Activated CD4-positive, alpha-beta T cell treated with anti-CD3 and anti-CD28 coated beads, Interleukin-2, Interleukin-4, amounts not matched to agents 100 ng/mL and 50 ng/mL, durations not matched to agents 16 hours and 8 hours (primary cell): ENCODE measurements around the gene ARHGAP24.
A peak's percentile ranks its signal among the peaks of the same experiment; 100 is the strongest.

Experiments used
- DNase-seq: peaks from one replicate; pipeline ENCODE4 v3.0.0-alpha.2; 2020; ENCODE audit warnings: low spot score

ARHGAP24 gene

GRCh38 chr4:85741381-85741780 lies 266.4 kb downstream of the ARHGAP24 start:
- no peak for DNase-seq

DNA sequence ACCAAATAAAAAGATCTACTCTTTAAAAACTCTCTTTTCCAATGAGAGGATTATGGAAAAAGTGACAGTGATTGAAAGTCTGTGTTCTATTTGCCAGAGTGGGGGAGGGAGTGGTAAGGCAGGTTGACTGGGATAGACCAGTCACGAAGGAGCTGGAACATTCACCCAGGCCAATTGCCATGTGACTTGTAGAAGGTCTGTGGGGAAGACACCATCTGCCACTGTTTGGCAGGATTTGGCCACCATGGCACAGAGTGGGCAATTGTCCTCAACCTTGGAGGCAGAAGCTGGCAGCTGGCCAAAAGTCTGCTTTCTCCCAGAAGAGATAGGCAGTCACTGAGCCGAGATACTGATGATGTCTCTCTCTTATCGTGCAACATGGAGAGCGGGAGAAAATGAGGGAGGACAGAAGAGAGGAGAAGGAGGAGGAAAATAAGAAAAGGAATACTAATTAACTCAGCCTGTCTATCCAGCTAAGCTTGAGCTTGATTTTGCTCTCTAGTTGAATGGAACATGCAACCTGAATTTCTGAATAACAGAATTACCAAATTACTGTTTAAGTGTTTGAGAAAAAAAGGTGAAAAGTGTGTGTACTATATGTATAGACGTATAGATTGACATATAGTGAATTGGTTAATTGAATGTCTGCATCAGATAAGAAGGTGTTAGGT lies 267.1 kb downstream of the ARHGAP24 start:
- DNase-seq, result no peak

- DNase-seq, result no peak
Observed at GRCh38 chr4:85744950-85745349, 270.0 kb downstream of the ARHGAP24 start.

- no peak for DNase-seq
Observed at GRCh38 chr4:85745939-85746338, 271.0 kb downstream of the ARHGAP24 start.

GRCh38 chr4:85747882-85748491 lies 273.0 kb downstream of the ARHGAP24 start:
- DNase-seq, result peak; percentile 49

GRCh38 chr4:85748654-85749053 lies 273.7 kb downstream of the ARHGAP24 start:
- no peak for DNase-seq

GRCh38 chr4:85751866-85752265 lies 276.9 kb downstream of the ARHGAP24 start:
- DNase-seq, result no peak

- DNase-seq, result no peak
Observed at GRCh38 chr4:85755285-85755684, 280.3 kb downstream of the ARHGAP24 start.

DNA sequence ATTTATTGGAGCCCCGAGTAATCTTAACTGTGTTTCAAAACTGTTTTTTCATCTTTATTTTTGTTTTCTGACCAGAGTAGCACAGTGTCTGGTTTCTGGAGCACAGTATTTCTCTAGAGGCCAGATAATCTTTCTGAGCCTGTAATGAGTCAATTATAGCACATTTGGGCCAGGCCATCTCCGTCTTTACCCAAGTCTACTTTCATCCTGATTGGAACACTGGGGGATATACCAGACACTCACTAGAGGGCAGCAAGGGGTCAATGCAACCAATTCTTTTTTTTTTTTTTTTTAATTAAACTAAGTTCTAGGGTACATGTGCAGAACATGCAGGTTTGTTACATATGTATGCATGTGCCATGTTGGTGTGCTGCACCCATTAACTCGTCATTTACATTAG lies 282.0 kb downstream of the ARHGAP24 start:
- DNase-seq, result no peak

DNA sequence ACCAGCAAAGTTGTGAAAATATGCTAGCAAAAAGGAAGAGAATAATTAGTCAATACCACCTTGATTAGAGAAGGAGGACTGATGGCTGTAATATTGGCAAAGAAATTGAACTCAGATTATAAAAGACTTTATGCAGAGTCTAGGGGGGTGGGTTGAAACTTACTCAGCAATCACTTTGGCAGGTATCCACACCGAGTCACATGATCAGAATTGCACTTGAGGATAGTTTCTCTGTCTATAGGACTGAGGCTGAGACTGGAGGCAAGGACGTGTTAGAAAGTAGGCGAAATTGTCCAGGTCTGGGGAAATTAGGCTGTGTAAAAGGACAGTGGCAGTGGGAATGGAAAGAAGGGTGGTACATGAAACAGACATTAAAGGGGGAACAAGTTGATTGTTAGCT lies 284.4 kb downstream of the ARHGAP24 start:
- DNase-seq, result no peak

- no peak for DNase-seq
Observed at GRCh38 chr4:85760511-85760910, 285.6 kb downstream of the ARHGAP24 start.

- no peak for DNase-seq
Observed at GRCh38 chr4:85761803-85762528, 287.0 kb downstream of the ARHGAP24 start.

DNA sequence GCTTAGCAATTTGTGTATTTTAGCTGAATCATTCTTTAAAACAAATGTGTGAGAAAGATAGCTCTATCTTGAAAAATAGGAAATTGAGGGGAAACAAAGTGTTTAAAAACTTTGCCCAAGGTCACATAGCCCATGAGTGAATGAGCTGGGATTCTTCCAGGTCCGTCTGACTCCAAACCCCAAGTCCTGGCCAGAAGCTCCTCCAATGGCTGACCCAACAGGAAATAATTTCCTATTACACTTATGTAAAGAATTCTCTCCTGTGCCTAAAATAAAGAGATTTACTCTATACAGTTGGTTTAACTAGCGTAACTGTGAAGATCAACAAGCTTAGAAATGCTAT lies 287.6 kb downstream of the ARHGAP24 start:
- no peak for DNase-seq

DNA sequence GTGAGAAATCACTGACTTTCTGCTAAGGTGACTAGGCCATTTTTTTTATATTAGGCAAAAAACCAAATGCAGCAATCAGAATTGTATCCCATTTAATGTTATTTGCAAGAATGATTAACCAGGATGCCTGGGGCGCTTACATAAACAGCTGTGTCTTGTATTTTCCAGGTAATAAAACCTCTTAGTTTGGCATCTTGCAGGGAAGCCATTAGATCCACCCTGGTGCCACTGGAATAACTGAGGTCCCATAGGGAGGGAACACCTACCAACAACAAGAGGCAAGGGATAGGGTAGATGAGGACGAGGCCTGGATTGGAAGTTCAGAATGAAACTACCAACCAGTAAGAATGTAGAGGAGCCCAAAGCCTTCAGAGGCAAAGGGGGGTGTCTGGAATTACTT lies 288.3 kb downstream of the ARHGAP24 start:
- DNase-seq, result no peak

GRCh38 chr4:85767649-85768048 lies 292.7 kb downstream of the ARHGAP24 start:
- no peak for DNase-seq

DNA sequence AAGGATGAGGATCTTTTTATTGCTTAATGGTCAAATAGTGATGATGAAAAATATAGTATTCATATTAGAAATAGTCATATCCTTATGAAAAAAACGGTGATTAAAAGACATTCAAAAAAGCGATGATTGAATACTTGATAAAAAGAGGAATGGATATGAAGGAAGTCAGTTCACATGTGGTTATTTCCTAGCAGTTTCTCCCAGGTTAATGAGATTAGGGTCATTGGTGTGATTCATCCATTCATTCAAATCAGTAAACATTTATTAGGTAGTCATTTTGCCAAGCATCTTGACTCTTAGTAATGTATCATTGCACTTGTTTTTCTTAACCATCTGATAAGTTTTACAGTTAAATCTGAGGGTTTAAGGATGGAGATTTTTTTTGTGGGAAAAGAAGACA lies 294.1 kb downstream of the ARHGAP24 start:
- no peak for DNase-seq

GRCh38 chr4:85772470-85772869 lies 297.5 kb downstream of the ARHGAP24 start:
- no peak for DNase-seq

GRCh38 chr4:85773372-85773771 lies 298.4 kb downstream of the ARHGAP24 start:
- no peak for DNase-seq

- no peak for DNase-seq
Observed at GRCh38 chr4:85774000-85774399, 299.1 kb downstream of the ARHGAP24 start.

- DNase-seq, result no peak
Observed at GRCh38 chr4:85774489-85774888, 299.5 kb downstream of the ARHGAP24 start.

GRCh38 chr4:85776096-85776495 lies 301.1 kb downstream of the ARHGAP24 start:
- no peak for DNase-seq

DNA sequence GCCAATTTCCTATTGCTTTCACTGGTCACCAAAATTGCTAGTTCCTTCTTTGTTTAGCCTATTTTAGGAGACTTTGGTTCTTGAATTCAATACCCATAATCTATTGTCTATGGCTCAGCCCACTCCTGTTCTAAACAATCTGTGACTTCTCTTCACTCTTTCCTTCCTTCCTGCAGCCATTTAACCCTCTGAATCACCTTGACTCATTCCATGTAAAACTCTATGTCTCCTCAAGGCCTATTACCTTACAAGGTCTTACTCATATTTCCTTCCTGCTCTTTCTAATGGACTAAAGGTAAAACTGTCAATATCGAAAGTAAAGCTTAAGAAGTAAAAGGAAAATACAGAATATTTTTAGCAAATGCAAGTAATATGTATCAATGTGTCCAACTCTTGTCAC lies 301.6 kb downstream of the ARHGAP24 start:
- no peak for DNase-seq

DNA sequence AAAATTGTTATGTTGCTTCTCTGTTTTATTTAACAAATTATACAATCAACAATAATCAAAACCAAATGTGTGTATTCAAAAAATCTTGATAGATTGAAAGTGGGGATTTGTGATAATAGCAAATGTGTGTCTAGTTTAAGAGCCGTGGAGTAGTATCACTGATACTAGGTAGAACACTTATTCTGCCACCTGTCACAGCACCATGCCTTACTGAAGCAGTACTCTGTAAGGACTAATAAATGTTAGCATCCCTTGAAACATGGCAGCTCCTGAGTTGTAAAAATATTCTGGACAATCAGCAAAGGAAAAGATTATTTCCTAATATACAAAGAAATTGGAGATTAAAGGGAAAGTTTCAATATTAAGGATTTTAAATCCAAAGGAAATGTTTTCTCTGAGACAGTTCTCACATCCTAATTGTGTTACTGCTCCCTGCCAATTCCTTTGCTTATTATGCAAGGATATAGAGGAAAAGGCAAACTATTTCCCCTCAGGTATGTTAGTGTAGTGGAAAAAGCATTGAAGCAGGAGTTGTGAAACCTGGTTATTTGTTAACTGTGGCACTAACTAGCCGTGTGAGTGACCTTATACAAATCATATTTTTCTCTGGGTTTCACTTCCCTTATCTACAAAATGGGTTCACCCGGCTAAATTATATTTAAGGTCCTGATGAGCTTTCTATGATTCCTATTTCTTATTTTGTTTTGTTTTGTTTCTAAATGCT lies 303.1 kb downstream of the ARHGAP24 start:
- DNase-seq, result no peak
